HL-60/S4 treated with phorbol 12-myristate 13-acetate at 8.2 ng/mL for 4 days and 3 days (cell line): ENCODE measurements around the gene SLC25A38.

ENCODE experiments used
- in situ Hi-C: fragments of 300-500 bp; cut with MboI; formaldehyde crosslinking; loops from 2 replicates; pipeline ENCODE4 v1.15.0; 2022; ENCODE audit warnings: low sequenced_read_pairs

The SLC25A38 gene

GRCh38 chr3:39376959-39377634 is 6.1 kb upstream of the SLC25A38 start:
- in situ Hi-C loops, result no loop called here

GRCh38 chr3:39378088-39378487 is 5.1 kb upstream of the SLC25A38 start:
- in situ Hi-C loops, result no loop called here

- in situ Hi-C loops, result no loop called here
Measured at GRCh38 chr3:39378957-39379777, 4.0 kb upstream of the SLC25A38 start.

- in situ Hi-C loops, result no loop called here
Measured at GRCh38 chr3:39379778-39380155, 3.4 kb upstream of the SLC25A38 start.

GRCh38 chr3:39381432-39381831 is 1.7 kb upstream of the SLC25A38 start:
- in situ Hi-C loops, result no loop called here

- in situ Hi-C loops, result no loop called here
Measured at GRCh38 chr3:39383881-39384664, 903 bp downstream of the SLC25A38 start.

GRCh38 chr3:39384665-39385000 is 1.5 kb downstream of the SLC25A38 start:
- in situ Hi-C loops, result no loop called here

GRCh38 chr3:39385456-39386090 is 2.4 kb downstream of the SLC25A38 start:
- in situ Hi-C loops, result no loop called here

- in situ Hi-C loops, result no loop called here
Measured at GRCh38 chr3:39386318-39386717, 3.1 kb downstream of the SLC25A38 start.

- in situ Hi-C loops, result no loop called here
Measured at GRCh38 chr3:39387411-39387975, 4.3 kb downstream of the SLC25A38 start.

- in situ Hi-C loops, result no loop called here
Measured at GRCh38 chr3:39388153-39388552, 5.0 kb downstream of the SLC25A38 start.

GRCh38 chr3:39388741-39389248 is 5.6 kb downstream of the SLC25A38 start:
- in situ Hi-C loops, result no loop called here

GRCh38 chr3:39390181-39390580 is 7.0 kb downstream of the SLC25A38 start:
- in situ Hi-C loops, result no loop called here

GRCh38 chr3:39396690-39397089 is 13.5 kb downstream of the SLC25A38 start:
- in situ Hi-C loops, result no loop called here

GRCh38 chr3:39398700-39399099 is 15.5 kb downstream of the SLC25A38 start:
- in situ Hi-C loops, result no loop called here

- in situ Hi-C loops, result no loop called here
Measured at GRCh38 chr3:39401983-39402382, 18.8 kb downstream of the SLC25A38 start.

- in situ Hi-C loops, result no loop called here
Measured at GRCh38 chr3:39404943-39405686, 21.9 kb downstream of the SLC25A38 start.

- in situ Hi-C loops, result no loop called here
Measured at GRCh38 chr3:39405687-39406367, 22.7 kb downstream of the SLC25A38 start.
